ENCODE measurements around the gene NUAK1.

DNA sequence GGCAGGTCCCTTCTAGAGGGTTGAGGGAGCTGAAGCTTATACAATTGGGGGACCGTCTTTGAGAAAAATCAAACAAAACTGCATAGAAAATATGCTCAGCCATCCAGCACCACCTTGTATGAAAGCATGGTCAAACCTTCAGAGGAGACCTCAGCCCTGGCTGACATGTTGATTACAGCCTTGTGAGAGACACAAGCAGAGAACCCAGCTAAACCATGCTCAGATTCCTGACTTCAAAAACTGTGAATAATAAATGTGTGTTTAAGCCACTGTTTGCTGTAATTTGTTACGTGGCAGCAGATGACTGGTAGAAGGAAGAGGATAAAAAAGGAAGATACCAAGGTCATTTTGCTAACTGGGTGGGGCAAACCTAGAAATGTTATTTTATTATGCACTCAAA lies 115.7 kb downstream of the NUAK1 start:
- TF ChIP-seq, protein P1, sequence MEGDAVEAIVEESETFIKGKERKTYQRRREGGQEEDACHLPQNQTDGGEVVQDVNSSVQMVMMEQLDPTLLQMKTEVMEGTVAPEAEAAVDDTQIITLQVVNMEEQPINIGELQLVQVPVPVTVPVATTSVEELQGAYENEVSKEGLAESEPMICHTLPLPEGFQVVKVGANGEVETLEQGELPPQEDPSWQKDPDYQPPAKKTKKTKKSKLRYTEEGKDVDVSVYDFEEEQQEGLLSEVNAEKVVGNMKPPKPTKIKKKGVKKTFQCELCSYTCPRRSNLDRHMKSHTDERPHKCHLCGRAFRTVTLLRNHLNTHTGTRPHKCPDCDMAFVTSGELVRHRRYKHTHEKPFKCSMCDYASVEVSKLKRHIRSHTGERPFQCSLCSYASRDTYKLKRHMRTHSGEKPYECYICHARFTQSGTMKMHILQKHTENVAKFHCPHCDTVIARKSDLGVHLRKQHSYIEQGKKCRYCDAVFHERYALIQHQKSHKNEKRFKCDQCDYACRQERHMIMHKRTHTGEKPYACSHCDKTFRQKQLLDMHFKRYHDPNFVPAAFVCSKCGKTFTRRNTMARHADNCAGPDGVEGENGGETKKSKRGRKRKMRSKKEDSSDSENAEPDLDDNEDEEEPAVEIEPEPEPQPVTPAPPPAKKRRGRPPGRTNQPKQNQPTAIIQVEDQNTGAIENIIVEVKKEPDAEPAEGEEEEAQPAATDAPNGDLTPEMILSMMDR (IDR thresholded peaks at IDR 0.05 in 2 of 3, conservative IDR thresholded peaks at IDR 0.05 in 1 of 3; ENCODE audit: borderline replicate concordance in 1 of 3, insufficient read depth in 1 of 3, low read depth in 2 of 3, low read length in 2 of 3) = no peak
- TF ChIP-seq POLR2A (IDR thresholded peaks at IDR 0.05; ENCODE audit: borderline replicate concordance, extremely low read depth, insufficient read depth, insufficient read length) (no peak), RAD21 (IDR thresholded peaks at IDR 0.05; ENCODE audit: low read depth) (no peak), SP1 (IDR thresholded peaks at IDR 0.05; ENCODE audit: low read depth) (no peak), CEBPB (IDR thresholded peaks at IDR 0.05; ENCODE audit: low read depth) (no peak)
- TF ChIP-seq, protein P2, sequence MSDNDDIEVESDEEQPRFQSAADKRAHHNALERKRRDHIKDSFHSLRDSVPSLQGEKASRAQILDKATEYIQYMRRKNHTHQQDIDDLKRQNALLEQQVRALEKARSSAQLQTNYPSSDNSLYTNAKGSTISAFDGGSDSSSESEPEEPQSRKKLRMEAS (IDR thresholded peaks at IDR 0.05) = no peak

Measured in HCT116 (cell line).